HG02885 (cell line): Measurements from ENCODE around the gene PCDHGA1.
"Not testable (repeated sequence)": the region's sequence is repeated elsewhere in the genome, so short reads cannot be mapped to it uniquely, and the experiment has no call there.

Source experiments
- ATAC-seq: cut with Tn5 transposase; IDR thresholded peaks from one replicate; pipeline ENCODE4 v1.9.1; 2021; ENCODE audit warnings: mild to moderate bottlenecking; ENCODE audit not compliant: unreplicated experiment, poor library complexity

PCDHGA1 gene

GRCh38 chr5:141330299-141331080 lies at the start of gene PCDHGA1:
TSS of gene PCDHGA1 (plus strand) at chr5:141330514.
- peak; percentile 76 for ATAC-seq

GRCh38 chr5:141298376-141298775 lies 31.9 kb upstream of the PCDHGA1 start:
- no peak for ATAC-seq

GRCh38 chr5:141303756-141304155 lies 26.6 kb upstream of the PCDHGA1 start, which contains the start of gene SLC25A2:
TSS of gene SLC25A2 (minus strand) at chr5:141304049. CDS start at chr5:141303865, 184 bp downstream.
- ATAC-seq, result no peak

GRCh38 chr5:141306630-141307029 lies 23.7 kb upstream of the PCDHGA1 start:
- ATAC-seq, result no peak

GRCh38 chr5:141313711-141314110 lies 16.6 kb upstream of the PCDHGA1 start:
- no peak for ATAC-seq

GRCh38 chr5:141316963-141317362 lies 13.4 kb upstream of the PCDHGA1 start:
- ATAC-seq, result not testable (repeated sequence)

- no peak for ATAC-seq
These were observed 11.1 kb upstream of the PCDHGA1 start for GRCh38 chr5:141319202-141319601.

GRCh38 chr5:141319699-141320098 lies 10.6 kb upstream of the PCDHGA1 start:
- ATAC-seq, result no peak

- ATAC-seq, result peak; percentile 96
These were observed 9.8 kb upstream of the PCDHGA1 start, which contains the start of gene TAF7 for GRCh38 chr5:141320225-141321169. TSS of gene TAF7 (minus strand) at chr5:141320784. CDS start at chr5:141320044, 740 bp downstream.

GRCh38 chr5:141322261-141322660 lies 8.1 kb upstream of the PCDHGA1 start:
- ATAC-seq, result no peak

GRCh38 chr5:141326088-141326854 lies 4.0 kb upstream of the PCDHGA1 start:
- ATAC-seq, result peak; percentile 68

- no peak for ATAC-seq
These were observed 2.1 kb upstream of the PCDHGA1 start for GRCh38 chr5:141328231-141328630.

- not testable (repeated sequence) for ATAC-seq
These were observed 2.3 kb downstream of the PCDHGA1 start for GRCh38 chr5:141332571-141332970.

- ATAC-seq, result no peak
These were observed 8.4 kb downstream of the PCDHGA1 start, which contains the start of gene PCDHGA2 for GRCh38 chr5:141338538-141339306. TSS of gene PCDHGA2 (plus strand) at chr5:141338760.

GRCh38 chr5:141340781-141341354 lies 10.6 kb downstream of the PCDHGA1 start:
- ATAC-seq, result not testable (repeated sequence)

- ATAC-seq, result no peak
These were observed 12.5 kb downstream of the PCDHGA1 start for GRCh38 chr5:141342773-141343172.

GRCh38 chr5:141343242-141343952 lies 13.1 kb downstream of the PCDHGA1 start, which contains the start of gene PCDHGA3:
TSS of gene PCDHGA3 (plus strand) at chr5:141343829. CDS start at chr5:141344034, 205 bp downstream.
- ATAC-seq, result no peak

GRCh38 chr5:141343953-141344463 lies 13.7 kb downstream of the PCDHGA1 start:
- no peak for ATAC-seq
